SH-SY5Y (cell line): ENCODE data around the gene SLC12A7.

Experiments used
- GATA2 ChIP-seq: IDR thresholded peaks from 2 replicates; pipeline ENCODE4 v1.6.1; 2011; ENCODE audit warnings: mild to moderate bottlenecking, low read depth, low read length
- GATA3 ChIP-seq: IDR thresholded peaks from 2 replicates; pipeline ENCODE4 v1.6.1; 2011; ENCODE audit warnings: low read depth, mild to moderate bottlenecking, low read length, moderate library complexity

SLC12A7 gene

GRCh38 chr5:1006656-1007071, 105.2 kb downstream of the SLC12A7 start:
- no peak for TF ChIP-seq GATA2

GRCh38 chr5:1005904-1006655, 105.8 kb downstream of the SLC12A7 start:
- TF ChIP-seq GATA3 (no peak), GATA2 (no peak)

GRCh38 chr5:1005249-1005851, 106.5 kb downstream of the SLC12A7 start:
- TF ChIP-seq GATA3 (no peak), GATA2 (no peak)

GRCh38 chr5:1004461-1005248, 107.2 kb downstream of the SLC12A7 start:
- TF ChIP-seq GATA3 (no peak), GATA2 (no peak)

- no peak for TF ChIP-seq GATA2
- TF ChIP-seq GATA3: no peak
These were observed 108.4 kb downstream of the SLC12A7 start for GRCh38 chr5:1003296-1003937.

GRCh38 chr5:1002836-1003235, 109.0 kb downstream of the SLC12A7 start:
- TF ChIP-seq GATA3: no peak
- no peak for TF ChIP-seq GATA2

GRCh38 chr5:1002271-1002546, 109.7 kb downstream of the SLC12A7 start:
- no peak for TF ChIP-seq GATA3
- no peak for TF ChIP-seq GATA2

- TF ChIP-seq GATA2: no peak
- TF ChIP-seq GATA3: no peak
These were observed 110.2 kb downstream of the SLC12A7 start for GRCh38 chr5:1001406-1002270.
